ENCODE data around the gene SSTR5.

SSTR5 gene

DNA sequence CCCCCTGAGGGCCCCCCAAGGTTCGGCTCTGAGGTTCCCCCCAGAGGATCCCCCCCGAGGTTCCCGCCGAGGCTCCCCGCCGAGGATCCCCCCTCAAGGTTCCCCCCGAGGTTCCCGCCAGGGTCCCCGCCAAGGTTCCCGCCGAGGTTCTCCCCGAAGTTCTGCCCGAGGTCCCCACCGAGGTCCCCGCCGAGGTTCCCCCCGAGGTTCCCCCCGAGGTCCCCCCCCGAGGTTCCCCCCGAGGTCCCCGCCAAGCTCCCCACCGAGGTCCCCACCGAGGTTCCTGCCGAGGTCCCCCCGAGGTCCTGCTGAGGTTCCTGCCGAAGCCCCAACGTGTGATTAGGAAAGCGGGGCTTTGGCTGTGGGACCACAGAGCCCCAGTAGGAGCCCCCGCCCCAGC, 32.2 kb upstream of the SSTR5 start:
- DNase-seq, result no peak

- no peak for DNase-seq
These were observed 30.4 kb upstream of the SSTR5 start for GRCh38 chr16:1042049-1042744.

- no peak for DNase-seq
These were observed 29.7 kb upstream of the SSTR5 start for GRCh38 chr16:1042866-1043265.

- DNase-seq, result no peak
These were observed 28.6 kb upstream of the SSTR5 start for GRCh38 chr16:1043881-1044451.

DNA sequence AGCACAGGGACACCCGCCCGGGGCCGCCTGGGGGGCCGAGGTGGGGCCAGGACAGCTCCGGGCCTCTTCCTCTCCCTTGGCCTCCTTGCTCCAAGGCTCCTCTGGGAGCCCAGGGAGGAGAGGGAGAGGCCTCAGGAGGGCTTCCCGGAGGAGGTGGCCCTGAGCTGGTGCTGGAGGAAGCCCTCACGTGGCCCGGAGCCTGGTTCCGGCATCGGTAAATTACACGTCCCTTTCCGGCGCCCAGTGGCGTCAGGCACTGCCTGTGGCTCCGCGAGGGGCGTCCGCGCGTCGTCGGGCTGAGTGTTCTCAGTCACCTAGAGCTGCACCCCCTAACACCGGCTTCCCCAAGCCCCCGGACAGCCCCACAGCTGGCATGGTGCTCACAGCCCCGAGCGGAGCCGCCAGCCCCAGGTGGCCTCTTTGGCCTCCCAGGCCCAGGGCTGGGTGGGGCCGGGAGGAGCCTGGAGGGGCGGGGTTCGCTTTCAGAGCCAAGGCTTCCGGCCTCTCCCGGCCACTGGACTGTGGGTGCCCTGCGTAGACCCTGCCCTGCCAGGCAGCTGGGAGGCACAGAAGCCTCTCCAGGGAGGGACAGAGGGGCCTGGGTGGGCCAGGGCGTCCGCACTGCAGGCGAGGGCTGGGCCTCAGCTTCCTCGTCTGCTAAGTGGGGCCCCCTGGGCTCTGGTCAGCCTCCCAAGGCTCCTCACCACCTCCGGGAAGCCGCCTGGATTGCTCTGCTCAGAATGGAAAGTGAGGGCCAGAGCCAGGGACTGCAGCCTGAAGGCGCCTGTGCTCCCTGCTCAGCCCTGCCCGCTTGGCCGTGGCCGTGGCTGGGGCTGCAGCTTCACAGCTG, 27.9 kb upstream of the SSTR5 start:
- DNase-seq, result no peak

DNA sequence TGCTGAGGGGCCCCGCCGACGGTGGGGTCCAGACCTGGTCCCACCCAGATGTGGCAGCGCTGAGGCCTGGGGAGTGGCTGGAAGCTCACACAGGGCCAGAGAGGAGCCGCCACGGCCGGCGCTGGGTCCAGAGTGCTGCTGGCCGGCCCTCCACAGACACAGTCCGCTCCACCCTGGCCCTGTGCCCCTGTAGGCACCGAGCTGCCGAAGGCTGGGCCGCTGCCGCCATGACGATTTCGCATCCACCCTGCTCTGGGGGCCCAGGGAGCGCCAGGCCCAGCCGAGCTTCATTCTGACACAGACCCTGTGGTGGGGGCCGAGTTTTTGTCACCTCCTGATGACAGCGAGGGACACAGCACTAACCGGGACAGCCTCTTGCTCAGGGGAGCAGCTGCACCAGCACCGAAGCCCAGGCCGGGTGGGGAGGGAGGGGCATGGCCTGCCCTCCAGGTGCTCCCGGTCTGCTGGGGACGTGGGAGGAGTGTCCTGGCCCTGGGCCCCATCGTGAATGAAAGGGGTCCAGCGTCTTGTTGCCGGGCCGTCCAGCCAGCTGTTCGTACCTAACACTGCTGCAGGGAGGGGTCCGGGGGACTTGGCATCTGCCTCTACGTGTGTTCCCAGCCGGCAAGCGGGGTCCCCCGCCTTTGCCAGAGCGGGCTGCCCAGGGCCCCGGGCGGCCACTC, 27.1 kb upstream of the SSTR5 start:
- DNase-seq, result no peak

DNA sequence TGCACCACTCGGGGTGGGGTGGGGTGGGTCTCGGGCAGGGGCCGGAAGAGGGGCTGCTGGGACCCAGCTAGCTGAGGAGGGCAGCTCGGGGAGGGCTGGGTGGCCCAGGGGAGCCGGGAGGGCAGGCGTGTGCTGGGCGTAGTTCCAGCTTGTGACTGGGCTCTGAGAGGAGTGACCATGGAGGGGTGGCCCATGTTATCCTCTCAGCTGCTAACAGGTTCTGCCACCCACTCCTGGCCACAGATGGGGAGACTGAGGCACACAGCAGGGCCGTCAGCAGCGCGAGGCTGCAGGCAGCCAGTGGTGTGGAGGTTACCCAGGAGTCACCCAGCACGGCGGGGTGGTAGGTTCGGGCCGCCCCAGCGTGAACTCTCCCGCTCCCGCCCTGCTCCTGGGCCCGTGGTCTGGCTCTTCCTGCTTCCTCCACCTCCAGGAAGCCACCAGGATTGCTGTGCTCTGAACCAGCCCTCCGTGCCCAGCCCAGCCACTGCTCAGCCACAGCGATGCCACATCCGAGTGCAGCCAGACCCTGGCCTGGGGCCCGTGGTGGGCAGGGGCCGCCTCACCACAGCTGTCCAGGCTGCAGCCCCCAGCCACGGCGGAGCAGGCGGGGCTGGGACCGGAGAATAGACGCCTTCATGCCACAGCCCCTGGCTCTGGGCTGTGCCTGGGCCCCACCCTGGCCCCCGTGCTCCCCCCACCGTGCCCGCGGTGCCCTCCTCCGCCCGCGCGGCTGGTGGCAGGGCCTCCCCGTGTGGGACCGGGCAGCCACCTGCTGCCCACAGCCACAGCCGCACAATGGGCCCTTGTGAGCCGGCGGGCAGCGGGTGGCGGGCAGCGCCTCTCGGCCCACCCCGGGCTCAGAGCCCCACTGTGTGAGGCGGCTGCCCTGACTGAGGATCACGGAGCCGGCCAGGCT, 26.3 kb upstream of the SSTR5 start:
- no peak for DNase-seq

GRCh38 chr16:1047123-1047522, 25.4 kb upstream of the SSTR5 start:
- no peak for DNase-seq

GRCh38 chr16:1047801-1048200, 24.7 kb upstream of the SSTR5 start:
- no peak for DNase-seq

- peak; percentile 53 for DNase-seq
These were observed 24.0 kb upstream of the SSTR5 start for GRCh38 chr16:1048442-1049112.

- no peak for DNase-seq
These were observed 23.2 kb upstream of the SSTR5 start for GRCh38 chr16:1049113-1049975.

- DNase-seq, result no peak
These were observed 22.6 kb upstream of the SSTR5 start for GRCh38 chr16:1049976-1050247.

GRCh38 chr16:1050516-1050915, 22.0 kb upstream of the SSTR5 start:
- no peak for DNase-seq

GRCh38 chr16:1050921-1051320, 21.6 kb upstream of the SSTR5 start:
- DNase-seq, result no peak

GRCh38 chr16:1051446-1051845, 21.1 kb upstream of the SSTR5 start:
- no peak for DNase-seq

DNA sequence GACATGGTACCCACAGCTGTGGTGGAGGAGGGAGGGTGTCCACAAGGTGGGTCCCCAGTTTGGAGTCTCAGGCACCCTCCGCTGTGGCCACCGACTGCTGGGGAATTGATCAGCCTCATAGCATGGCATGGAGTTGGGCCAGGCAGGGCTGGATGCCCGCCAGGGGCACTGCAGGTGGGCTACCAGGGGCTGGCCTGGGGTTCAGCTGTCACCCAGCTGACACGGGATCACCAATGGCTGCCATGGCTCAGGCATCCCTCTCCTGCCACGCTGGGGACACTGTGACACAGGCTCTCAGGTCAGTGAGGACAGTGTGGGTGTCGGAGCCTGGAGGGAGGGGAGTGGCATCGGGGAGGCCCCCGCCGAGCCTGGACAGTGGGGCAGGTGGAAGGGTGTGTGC, 19.8 kb upstream of the SSTR5 start:
- no peak for DNase-seq

GRCh38 chr16:1053121-1053521, 19.4 kb upstream of the SSTR5 start:
- no peak for DNase-seq

DNA sequence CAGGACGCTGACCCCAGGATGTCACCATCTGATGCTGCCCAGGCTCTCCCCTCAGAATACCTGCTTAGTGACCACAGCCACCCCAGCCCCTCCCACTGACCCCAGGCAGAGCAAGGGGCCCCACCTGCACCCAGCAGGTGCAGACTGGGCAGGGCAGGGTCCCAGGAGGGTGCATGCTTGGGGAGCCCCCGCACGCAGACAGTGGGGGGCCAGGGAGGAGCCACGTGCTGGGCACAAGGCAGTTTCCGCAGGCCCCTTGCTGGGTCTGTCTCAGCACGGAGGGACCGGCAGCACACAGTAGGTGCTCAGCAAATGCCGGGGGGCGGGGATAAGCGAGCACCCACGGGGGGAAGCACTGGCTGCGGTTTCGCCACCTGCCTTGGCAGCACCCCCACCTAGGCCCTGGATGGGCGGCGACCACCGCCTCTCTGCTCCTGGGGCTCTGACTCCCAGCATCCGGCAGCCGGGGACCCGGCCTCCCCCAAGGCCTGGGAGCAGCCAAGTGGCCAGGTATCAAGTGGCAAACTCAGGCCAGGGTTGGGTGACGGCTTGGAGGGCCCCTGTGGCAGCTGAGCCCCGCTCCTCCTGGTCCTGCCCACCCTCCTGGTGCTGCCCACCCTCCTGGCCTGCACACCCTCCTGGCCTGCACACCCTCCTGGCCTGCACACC, 18.7 kb upstream of the SSTR5 start:
- DNase-seq, result no peak

GRCh38 chr16:1054660-1055556, 17.6 kb upstream of the SSTR5 start:
- DNase-seq, result no peak

DNA sequence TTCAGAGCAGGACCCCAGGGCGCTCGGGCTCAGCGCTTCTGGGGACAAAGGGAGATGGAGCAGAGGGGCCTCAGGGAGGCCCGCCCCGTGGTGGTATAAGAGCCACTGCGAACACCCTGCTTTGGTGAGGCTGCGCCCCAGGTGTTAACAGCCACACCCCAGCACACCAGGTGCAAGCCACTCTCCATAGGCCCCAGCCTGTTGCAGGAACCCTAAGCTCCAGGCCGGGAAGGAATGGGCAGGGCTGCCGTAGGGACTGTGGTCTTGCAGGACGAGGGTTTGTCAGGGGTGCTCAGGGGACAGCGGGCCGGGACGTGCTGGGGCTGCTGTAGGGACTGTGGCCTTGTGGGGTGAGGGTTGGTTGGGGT, 17.0 kb upstream of the SSTR5 start:
- DNase-seq, result no peak
